T-helper 2 cell treated with Interferon-gamma antibody and Interleukin-4, amounts not matched to agents 100 ng/mL and 5 ng/mL, for 36 hours (primary cell): Measurements from ENCODE around the gene C2. TPM values are rescaled to one million over a fixed set of nuclear protein-coding genes. Genes with fewer than 3 reads are reported as not detected.
"Not testable (repeated sequence)": the region's sequence is repeated elsewhere in the genome, so short reads cannot be mapped to it uniquely, and the experiment has no call there.

Experiments
- intact Hi-C: fragments of 100-400 bp; cut with micrococcal nuclease; formaldehyde crosslinking; loops from one replicate; pipeline ENCODE4 v1.15.1; 2023
- total RNA-seq: library from RNA; stranded (reverse); gene quantifications from 2 replicates; pipeline ENCODE4 v1.2.3, GENCODE V29; 2022

Gene C2
- total RNA-seq, 1 donor from 2014 or later: 1.5 TPM

- intact Hi-C loops: loop anchor here (1.0 to 10.0 kb wide), 3 partner anchors 14 to 152 kb away; partner anchors contain the start of genes ATF6B, NEU1 and SKIC2
Measured at GRCh38 chr6:31972709-31973350, 45.3 kb downstream of the C2 start.

GRCh38 chr6:31976065-31976464 is 48.5 kb downstream of the C2 start:
- intact Hi-C loops: loop anchor here (10.0 kb wide), 2 partner anchors 111 to 149 kb away; partner anchors contain the start of genes ATF6B and NEU1

GRCh38 chr6:31977816-31978431 is 50.4 kb downstream of the C2 start:
- intact Hi-C loops: loop anchor here (10.0 kb wide), 2 partner anchors 113 to 147 kb away; partner anchors contain the start of genes ATF6B and NEU1

- intact Hi-C loops: loop anchor here (10.0 kb wide), 2 partner anchors 114 to 146 kb away; partner anchors contain the start of genes ATF6B and NEU1
Measured at GRCh38 chr6:31978831-31979230, 51.3 kb downstream of the C2 start.

GRCh38 chr6:31979238-31979898 is 51.9 kb downstream of the C2 start:
- intact Hi-C loops: loop anchor here (10.0 kb wide), 2 partner anchors 115 to 145 kb away; partner anchors contain the start of genes ATF6B and NEU1

GRCh38 chr6:31980195-31980876 is 52.8 kb downstream of the C2 start:
- intact Hi-C loops: not testable (repeated sequence)

- intact Hi-C loops: not testable (repeated sequence)
Measured at GRCh38 chr6:31980998-31981397, 53.5 kb downstream of the C2 start.

- intact Hi-C loops: not testable (repeated sequence)
Measured at GRCh38 chr6:31981744-31982143, 54.2 kb downstream of the C2 start, which contains the start of gene C4A. TSS of gene C4A (plus strand) at chr6:31982057. CDS start at chr6:31982108, 51 bp downstream.

GRCh38 chr6:31989363-31989762 is 61.8 kb downstream of the C2 start:
- intact Hi-C loops: not testable (repeated sequence)

- intact Hi-C loops: not testable (repeated sequence)
Measured at GRCh38 chr6:31994421-31994820, 66.9 kb downstream of the C2 start.

Other genes starting within 250 kb of the C2 start
- gene LY6G5C, start 246.7 kb upstream of the C2 start, total RNA-seq: 4.2 and 5.4 TPM in 2 replicates
- 53.8 and 54.9 TPM in 2 replicates for gene ABHD16A, start 224.4 kb upstream of the C2 start, total RNA-seq
- 0.34 TPM in 1 of 2 replicates, not detected in the other for gene LY6G6F, start 220.9 kb upstream of the C2 start, total RNA-seq
- gene LY6G6D, start 212.4 kb upstream of the C2 start, total RNA-seq: not detected in 2 replicates
- gene LY6G6C, start 206.0 kb upstream of the C2 start, total RNA-seq: 0.25 TPM in 1 of 2 replicates, not detected in the other
- not detected in 2 replicates for gene MPIG6B, start 204.3 kb upstream of the C2 start, total RNA-seq
- gene DDAH2, start 198.4 kb upstream of the C2 start, total RNA-seq: 12.2 and 15.5 TPM in 2 replicates
- 590 and 596 TPM in 2 replicates for gene CLIC1, start 191.2 kb upstream of the C2 start, total RNA-seq
- gene MSH5, start 187.7 kb upstream of the C2 start, total RNA-seq: 75.2 and 76.5 TPM in 2 replicates
- 16.6 and 20.2 TPM in 2 replicates for gene SAPCD1, start 165.1 kb upstream of the C2 start, total RNA-seq
- 4.6 and 4.9 TPM in 2 replicates for gene VWA7, start 150.4 kb upstream of the C2 start, total RNA-seq
- 124 TPM in 2 replicates for gene VARS1, start 132.0 kb upstream of the C2 start, total RNA-seq
- 101 and 104 TPM in 2 replicates for gene LSM2, start 120.8 kb upstream of the C2 start, total RNA-seq
- gene HSPA1L, start 112.4 kb upstream of the C2 start, total RNA-seq: 2.6 and 2.8 TPM in 2 replicates
- gene HSPA1A, start 112.2 kb upstream of the C2 start, total RNA-seq: 117 and 120 TPM in 2 replicates
- gene HSPA1B, start 100.0 kb upstream of the C2 start, total RNA-seq: 83.9 and 85.5 TPM in 2 replicates
- gene NEU1, start 64.9 kb upstream of the C2 start, total RNA-seq: 14.6 and 15.4 TPM in 2 replicates
- gene SLC44A4, start 48.7 kb upstream of the C2 start, total RNA-seq: not detected in 2 replicates
- gene EHMT2, start 30.0 kb upstream of the C2 start, total RNA-seq: 70.9 and 73.1 TPM in 2 replicates
- gene ZBTB12, start 25.6 kb upstream of the C2 start, total RNA-seq: 2.8 TPM in 2 replicates
- not detected in 2 replicates for gene CFB, start 18.4 kb downstream of the C2 start, total RNA-seq
- gene NELFE, start 31.3 kb downstream of the C2 start, total RNA-seq: 75.4 and 75.8 TPM in 2 replicates
- gene SKIC2, start 31.5 kb downstream of the C2 start, total RNA-seq: 77.1 and 86.5 TPM in 2 replicates
- 17.3 and 18.8 TPM in 2 replicates for gene DXO, start 44.4 kb downstream of the C2 start, total RNA-seq
- 3.2 and 5.2 TPM in 2 replicates for gene C4A, start 54.3 kb downstream of the C2 start, total RNA-seq
- 3.5 and 4.6 TPM in 2 replicates for gene C4B, start 87.1 kb downstream of the C2 start, total RNA-seq
- gene CYP21A2, start 110.7 kb downstream of the C2 start, total RNA-seq: 0.59 TPM in 2 replicates
- 5.7 and 7.6 TPM in 2 replicates for gene TNXB, start 181.6 kb downstream of the C2 start, total RNA-seq
- gene ATF6B, start 200.5 kb downstream of the C2 start, total RNA-seq: 121 and 125 TPM in 2 replicates
- gene FKBPL, start 202.6 kb downstream of the C2 start, total RNA-seq: 4.6 and 5.4 TPM in 2 replicates
- not detected in 2 replicates for gene PRRT1, start 224.2 kb downstream of the C2 start, total RNA-seq
- 9.0 and 10.7 TPM in 2 replicates for gene PPT2, start 226.4 kb downstream of the C2 start, total RNA-seq
- gene EGFL8, start 236.9 kb downstream of the C2 start, total RNA-seq: 7.0 and 8.7 TPM in 2 replicates
- gene AGPAT1, start 248.4 kb downstream of the C2 start, total RNA-seq: 40.8 and 41.6 TPM in 2 replicates